HepG2 (cell line): ENCODE data around the gene STAB2. TPM values are rescaled to one million over a fixed set of nuclear protein-coding genes. Genes with fewer than 3 reads are reported as not detected.

Experiments used
- ATAC-seq: fragments of 200-7000 bp; cut with Tn5 transposase; 3 replicates; pipeline ENCODE4 v1.9.1; 2020; ENCODE audit warnings: mild to moderate bottlenecking, moderate library complexity
- BruUV-seq: library from RNA; stranded (reverse); fragments of 400-500 nt; replicated peaks from 2 replicates; lab custom pipeline; 2021; lab: Mats Ljungman, UMichigan
- CTCF ChIA-PET: fragments of 300-600 bp; formaldehyde crosslinking; extraction: SDS; loops from one replicate; lab custom pipeline; 2021; ENCODE audit warnings: low total read pairs, inconsistent platforms, low intra/inter-chr PET ratio; lab: Yijun Ruan, JAX
- POLR2A ChIA-PET: fragments of 350-600 bp; sonication (Branson Sonifier 250); formaldehyde crosslinking; loops from one replicate; lab custom pipeline; 2020; ENCODE audit warnings: antibody characterized with exemption, inconsistent platforms; lab: Yijun Ruan, JAX
- DNase-seq: peaks from one replicate; pipeline ENCODE4 v3.0.0-alpha.2; 2015; ENCODE audit warnings: low spot score
- FAIRE-seq: peaks from 3 replicates; lab custom pipeline; 2011; peaks lifted over from hg19 to GRCh38; lab: Jason Lieb, UNC
- H2AFZ ChIP-seq: one replicate; pipeline ENCODE4 v1.6.1; 2011; ENCODE audit warnings: low read length, inconsistent platforms
- H3K27ac ChIP-seq: fragments of 300-600 bp; 3 replicates; pipeline ENCODE4 v1.8.0; 2011; ENCODE audit warnings: mixed run types, mild to moderate bottlenecking, mixed read lengths, low read length, inconsistent platforms; ENCODE audit not compliant: insufficient read depth; ENCODE audit errors: extremely low read length
- H3K27me3 ChIP-seq, 2 experiments: fragments of 200-600 bp in 1 of 2; 2 replicates in 1 of 2; 3 replicates in 1 of 2; pipeline versions ENCODE4 v1.6.0 to v1.8.0; 2011; ENCODE audit warnings: low read length in 2 of 2, mild to moderate bottlenecking in 2 of 2, moderate library complexity in 2 of 2, inconsistent platforms in 1 of 2; ENCODE audit not compliant: insufficient read depth in 2 of 2, control insufficient read depth in 1 of 2
- H3K36me3 ChIP-seq, 2 experiments: fragments of 200-600 bp in 1 of 2; replicated peaks in 1 of 2; 2 replicates in 1 of 2; 3 replicates in 1 of 2; pipeline versions ENCODE4 v1.5.1 to v1.8.0; 2011; ENCODE audit warnings: low read length in 2 of 2, inconsistent platforms in 1 of 2; ENCODE audit not compliant: insufficient read depth in 2 of 2, control insufficient read depth in 1 of 2
- H3K4me1 ChIP-seq: 2 replicates; pipeline ENCODE4 v1.5.1; 2012; ENCODE audit warnings: low read length, inconsistent platforms; ENCODE audit not compliant: insufficient read depth
- H3K4me2 ChIP-seq: 2 replicates; pipeline ENCODE4 v1.6.0; 2011; ENCODE audit warnings: low read depth, low read length, inconsistent platforms
- H3K4me3 ChIP-seq, 3 experiments: fragments of 200-600 bp in 1 of 3; sonication (generic), shearing (Covaris generic) in 1 of 3; replicated peaks in 1 of 3; 2 replicates each; pipeline ENCODE4 v1.5.1; 2011 to 2016; ENCODE audit warnings: low read length in 3 of 3, inconsistent platforms in 2 of 3, low read depth in 2 of 3, mild to moderate bottlenecking in 2 of 3, control low read depth in 1 of 3, mixed read lengths in 1 of 3; ENCODE audit not compliant: insufficient read depth in 1 of 3
- H3K79me2 ChIP-seq: one replicate; pipeline ENCODE4 v1.6.1; 2011; ENCODE audit warnings: low read length, inconsistent platforms; ENCODE audit not compliant: insufficient read depth
- H3K9ac ChIP-seq: 2 replicates; pipeline ENCODE4 v1.6.0; 2011; ENCODE audit warnings: mild to moderate bottlenecking, low read depth, low read length, inconsistent platforms; ENCODE audit not compliant: insufficient read depth
- H3K9me3 ChIP-seq: 2 replicates; pipeline ENCODE4 v1.5.1; 2012; ENCODE audit warnings: mild to moderate bottlenecking, low read length
- H4K20me1 ChIP-seq: 2 replicates; pipeline ENCODE4 v1.6.0; 2011; ENCODE audit warnings: inconsistent platforms, mild to moderate bottlenecking, low read length, moderate library complexity; ENCODE audit not compliant: insufficient read depth
- CHCHD3 ChIP-seq: sonication (generic); formaldehyde crosslinking; IDR thresholded peaks from 2 replicates; pipeline ENCODE4 v1.8.0; 2022; ENCODE audit warnings: mild to moderate bottlenecking, missing genetic modification reagents, moderate library complexity
- ISL2 ChIP-seq: sonication (generic); formaldehyde crosslinking; IDR thresholded peaks from 2 replicates; pipeline ENCODE4 v1.5.0; 2020; ENCODE audit warnings: missing genetic modification reagents
- KLF12 ChIP-seq: sonication (generic); formaldehyde crosslinking; IDR thresholded peaks from 2 replicates; pipeline ENCODE4 v1.4.0; 2020; ENCODE audit warnings: missing genetic modification reagents, borderline replicate concordance
- SRSF4 ChIP-seq: fragments of 200-400 bp; formaldehyde crosslinking; IDR thresholded peaks from one replicate; pipeline ENCODE4 v1.6.1; 2018; ENCODE audit warnings: mild to moderate bottlenecking, low read depth, low read length, moderate library complexity; ENCODE audit not compliant: poor library complexity, severe bottlenecking
- ZNF317 ChIP-seq: sonication (generic); formaldehyde crosslinking; IDR thresholded peaks from 2 replicates; pipeline ENCODE4 v1.5.0; 2020; ENCODE audit warnings: mild to moderate bottlenecking, missing genetic modification reagents
- ZNF44 ChIP-seq: sonication (generic); formaldehyde crosslinking; IDR thresholded peaks from 2 replicates; pipeline ENCODE4 v1.5.1; 2020; ENCODE audit warnings: mild to moderate bottlenecking, missing genetic modification reagents
- ZNF496 ChIP-seq: sonication (generic); formaldehyde crosslinking; IDR thresholded peaks from 2 replicates; pipeline ENCODE4 v1.8.1; 2023; ENCODE audit warnings: mild to moderate bottlenecking, moderate library complexity, missing genetic modification reagents; ENCODE audit not compliant: insufficient replicate concordance
- ZNF841 ChIP-seq: sonication (generic); formaldehyde crosslinking; IDR thresholded peaks from 2 replicates; pipeline ENCODE4 v1.8.1; 2023; ENCODE audit warnings: missing genetic modification reagents, borderline replicate concordance
- WGBS: methylation state at CpG from one replicate; pipeline ENCODE4 v1.1.6; 2017; ENCODE audit warnings: low lambda C conversion rate; 5-methylcytosine and 5-hydroxymethylcytosine counted together
- in situ Hi-C: cut with HindIII; loops from 2 replicates; pipeline ENCODE4 v1.10.0; 2017; ENCODE audit warnings: low pct_unique_long_range_greater_than_20kb; ENCODE audit not compliant: extremely low pct_ligation_motif_present
- intact Hi-C: fragments of 100-400 bp; cut with micrococcal nuclease; formaldehyde crosslinking; loops from one replicate; pipeline ENCODE4 v1.10.0; 2022; ENCODE audit not compliant: unreplicated experiment
- polyA plus RNA-seq, 8 experiments: library from polyadenylated mRNA; depleted of rRNA in 3 of 8; stranded (reverse) in 7 of 8; unstranded in 1 of 8; fragments of >200 nt; fragmentation: Illumina TruSeq in 4 of 8; extraction: Trizol in 4 of 8; gene quantifications; 2 replicates each; pipeline versions ENCODE4 v1.2.1 to v1.2.3, GENCODE V29; 2011 to 2016; ENCODE audit warnings: low read depth in 4 of 8, missing spikeins in 1 of 8, mixed read lengths in 1 of 8; ENCODE audit not compliant: insufficient read depth in 1 of 8
- total RNA-seq, 5 experiments: library from RNA; depleted of rRNA; stranded (reverse); fragments of >200 nt; fragmentation: Illumina TruSeq; extraction: Trizol; gene quantifications; 2 replicates each; pipeline ENCODE4 v1.2.3, GENCODE V29; 2016; ENCODE audit warnings: low read depth in 1 of 5
- TF ChIP-seq, protein P1 (sequence below): sonication (generic); formaldehyde crosslinking; IDR thresholded peaks from 2 replicates; pipeline ENCODE4 v1.4.0; 2020; ENCODE audit warnings: missing genetic modification reagents

The STAB2 gene
- total and polyA plus RNA-seq, 2 of the 13 experiments (the other 11 are each of a cell fraction or from before 2014, with no cell fraction given), result not detected

GRCh38 chr12:103751600-103751999 is 164.5 kb downstream of the STAB2 start (continued):
- TF ChIP-seq SRSF4, result no peak
- TF ChIP-seq, protein P1, sequence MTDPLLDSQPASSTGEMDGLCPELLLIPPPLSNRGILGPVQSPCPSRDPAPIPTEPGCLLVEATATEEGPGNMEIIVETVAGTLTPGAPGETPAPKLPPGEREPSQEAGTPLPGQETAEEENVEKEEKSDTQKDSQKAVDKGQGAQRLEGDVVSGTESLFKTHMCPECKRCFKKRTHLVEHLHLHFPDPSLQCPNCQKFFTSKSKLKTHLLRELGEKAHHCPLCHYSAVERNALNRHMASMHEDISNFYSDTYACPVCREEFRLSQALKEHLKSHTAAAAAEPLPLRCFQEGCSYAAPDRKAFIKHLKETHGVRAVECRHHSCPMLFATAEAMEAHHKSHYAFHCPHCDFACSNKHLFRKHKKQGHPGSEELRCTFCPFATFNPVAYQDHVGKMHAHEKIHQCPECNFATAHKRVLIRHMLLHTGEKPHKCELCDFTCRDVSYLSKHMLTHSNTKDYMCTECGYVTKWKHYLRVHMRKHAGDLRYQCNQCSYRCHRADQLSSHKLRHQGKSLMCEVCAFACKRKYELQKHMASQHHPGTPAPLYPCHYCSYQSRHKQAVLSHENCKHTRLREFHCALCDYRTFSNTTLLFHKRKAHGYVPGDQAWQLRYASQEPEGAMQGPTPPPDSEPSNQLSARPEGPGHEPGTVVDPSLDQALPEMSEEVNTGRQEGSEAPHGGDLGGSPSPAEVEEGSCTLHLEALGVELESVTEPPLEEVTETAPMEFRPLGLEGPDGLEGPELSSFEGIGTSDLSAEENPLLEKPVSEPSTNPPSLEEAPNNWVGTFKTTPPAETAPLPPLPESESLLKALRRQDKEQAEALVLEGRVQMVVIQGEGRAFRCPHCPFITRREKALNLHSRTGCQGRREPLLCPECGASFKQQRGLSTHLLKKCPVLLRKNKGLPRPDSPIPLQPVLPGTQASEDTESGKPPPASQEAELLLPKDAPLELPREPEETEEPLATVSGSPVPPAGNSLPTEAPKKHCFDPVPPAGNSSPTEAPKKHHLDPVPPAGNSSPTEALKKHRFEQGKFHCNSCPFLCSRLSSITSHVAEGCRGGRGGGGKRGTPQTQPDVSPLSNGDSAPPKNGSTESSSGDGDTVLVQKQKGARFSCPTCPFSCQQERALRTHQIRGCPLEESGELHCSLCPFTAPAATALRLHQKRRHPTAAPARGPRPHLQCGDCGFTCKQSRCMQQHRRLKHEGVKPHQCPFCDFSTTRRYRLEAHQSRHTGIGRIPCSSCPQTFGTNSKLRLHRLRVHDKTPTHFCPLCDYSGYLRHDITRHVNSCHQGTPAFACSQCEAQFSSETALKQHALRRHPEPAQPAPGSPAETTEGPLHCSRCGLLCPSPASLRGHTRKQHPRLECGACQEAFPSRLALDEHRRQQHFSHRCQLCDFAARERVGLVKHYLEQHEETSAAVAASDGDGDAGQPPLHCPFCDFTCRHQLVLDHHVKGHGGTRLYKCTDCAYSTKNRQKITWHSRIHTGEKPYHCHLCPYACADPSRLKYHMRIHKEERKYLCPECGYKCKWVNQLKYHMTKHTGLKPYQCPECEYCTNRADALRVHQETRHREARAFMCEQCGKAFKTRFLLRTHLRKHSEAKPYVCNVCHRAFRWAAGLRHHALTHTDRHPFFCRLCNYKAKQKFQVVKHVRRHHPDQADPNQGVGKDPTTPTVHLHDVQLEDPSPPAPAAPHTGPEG (CRISPR knock-in tag), result no peak
- TF ChIP-seq CHCHD3 (CRISPR knock-in tag), result no peak
- TF ChIP-seq ZNF496 (CRISPR knock-in tag), result no peak
- TF ChIP-seq ISL2 (CRISPR knock-in tag), result no peak
- TF ChIP-seq KLF12 (CRISPR knock-in tag), result no peak
- TF ChIP-seq ZNF317 (CRISPR knock-in tag), result no peak
- TF ChIP-seq ZNF841, result no peak

GRCh38 chr12:103755425-103755824 is 168.4 kb downstream of the STAB2 start:
- no peaks in the 10 kb centered on the region for H3K27me3 ChIP-seq
- 0% methylated on average over 1 of the region's 3 CpGs for WGBS
- no peak overlapping the region for H2AFZ ChIP-seq
- no peak overlapping the region for H3K27ac ChIP-seq
- H4K20me1 ChIP-seq, result no peaks in the 10 kb centered on the region
- no peak overlapping the region for H3K4me3 ChIP-seq
- no peak for TF ChIP-seq ZNF44 (CRISPR knock-in tag)
- H3K79me2 ChIP-seq, result no peaks in the 10 kb centered on the region
- intact Hi-C loops, result no loop called here
- no peaks in the 10 kb centered on the region for H3K4me1 ChIP-seq
- ATAC-seq (no peak), FAIRE-seq (no peak), DNase-seq (no peak)
- no peak overlapping the region for H3K4me2 ChIP-seq
- no peak overlapping the region for H3K9ac ChIP-seq
- H3K36me3 ChIP-seq, result no peaks in the 10 kb centered on the region
- in situ Hi-C loops, result no loop called here
- H3K9me3 ChIP-seq, result no peaks in the 10 kb centered on the region
- ChIA-PET POLR2A (no interaction called here), CTCF (no interaction called here)
- BruUV-seq, result no TSS peak
